NCI-H2081 (cell line): ENCODE measurements around the gene JARID2.

Experiments
- DNase-seq, 2 experiments: peaks; one replicate each; lab custom pipeline; 2025; lab: John Stamatoyannopoulos, UW

Gene JARID2

GRCh38 chr6:15509335-15509933, 263.6 kb downstream of the JARID2 start:
- no peak for DNase-seq

GRCh38 chr6:15510121-15510520, 264.3 kb downstream of the JARID2 start:
- no peak for DNase-seq

GRCh38 chr6:15510536-15511247, 264.8 kb downstream of the JARID2 start:
- no peak for DNase-seq

DNA sequence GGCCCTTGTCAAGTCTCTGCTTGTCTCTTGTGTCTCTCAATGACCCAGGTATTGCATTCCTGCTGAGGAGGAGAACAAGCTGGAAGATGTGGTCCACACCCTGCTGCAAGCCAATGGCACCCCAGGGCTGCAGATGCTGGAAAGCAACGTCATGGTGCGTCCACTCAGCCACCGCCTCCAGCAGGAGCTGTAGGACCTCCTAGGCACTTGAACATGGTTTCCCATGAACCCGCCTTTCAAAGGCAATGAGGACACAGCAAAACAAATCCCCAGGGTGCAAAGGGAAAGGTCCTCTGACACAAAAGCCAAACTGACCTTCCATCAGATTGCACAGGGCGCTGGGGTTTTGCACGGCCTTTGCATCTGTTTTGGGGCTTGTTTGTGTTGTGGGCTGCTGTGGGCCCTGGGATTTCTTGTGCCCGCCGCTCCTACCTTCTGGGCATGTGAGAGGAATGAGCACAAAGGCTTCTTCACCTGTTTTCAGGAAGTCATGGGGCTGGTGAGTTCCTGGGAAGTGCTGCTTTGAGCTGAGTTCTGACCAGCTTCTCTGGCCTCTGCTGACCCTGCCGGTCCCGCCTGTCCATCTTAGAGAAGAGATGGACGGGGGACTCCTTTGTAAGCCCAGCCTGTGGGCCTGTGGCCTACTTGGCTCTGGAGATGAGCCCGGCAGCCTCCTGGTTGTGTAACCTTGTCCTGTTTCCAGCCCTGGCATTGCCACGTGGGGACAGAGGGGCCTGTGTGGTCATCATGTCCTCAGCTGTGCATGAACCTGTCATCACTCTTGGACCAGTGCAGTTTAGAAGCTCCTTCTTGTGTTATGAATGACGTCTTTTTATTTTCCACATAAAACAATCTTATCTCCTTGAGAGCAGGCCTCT, 265.6 kb downstream of the JARID2 start:
- DNase-seq: no peak

- no peak for DNase-seq
Observed at GRCh38 chr6:15512126-15512525, 266.3 kb downstream of the JARID2 start.

GRCh38 chr6:15512721-15513120, 266.9 kb downstream of the JARID2 start:
- DNase-seq: no peak

DNA sequence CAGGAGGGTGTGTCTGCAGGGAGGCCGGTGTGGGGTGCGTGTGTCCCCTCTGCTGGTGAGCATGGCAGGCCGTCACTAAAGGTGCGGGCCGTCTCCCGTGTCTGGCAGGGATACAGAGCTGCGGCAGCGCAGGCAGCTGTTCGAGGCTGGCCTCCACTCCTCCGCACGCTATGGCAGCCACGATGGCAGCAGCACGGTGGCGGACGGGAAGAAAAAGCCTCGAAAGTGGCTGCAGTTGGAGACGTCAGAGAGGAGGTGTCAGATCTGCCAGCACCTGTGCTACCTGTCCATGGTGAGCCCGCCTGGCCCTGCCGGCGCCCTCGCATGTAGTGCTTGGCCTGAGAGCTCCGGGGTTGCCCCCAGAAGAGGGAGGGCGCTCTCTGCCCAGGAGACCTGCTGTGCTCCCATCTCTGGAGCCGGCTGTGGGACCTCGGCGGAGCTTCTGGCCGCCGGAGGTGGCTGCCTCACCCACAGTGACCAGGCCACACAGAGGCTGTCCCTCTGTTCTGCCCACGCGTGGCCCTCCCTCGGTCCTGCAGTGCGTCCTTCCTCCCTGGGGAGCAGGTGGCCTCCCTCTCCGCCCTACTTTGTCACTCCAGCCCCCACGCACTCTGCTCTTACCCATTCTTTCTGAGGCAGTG, 267.4 kb downstream of the JARID2 start:
- no peak for DNase-seq

DNA sequence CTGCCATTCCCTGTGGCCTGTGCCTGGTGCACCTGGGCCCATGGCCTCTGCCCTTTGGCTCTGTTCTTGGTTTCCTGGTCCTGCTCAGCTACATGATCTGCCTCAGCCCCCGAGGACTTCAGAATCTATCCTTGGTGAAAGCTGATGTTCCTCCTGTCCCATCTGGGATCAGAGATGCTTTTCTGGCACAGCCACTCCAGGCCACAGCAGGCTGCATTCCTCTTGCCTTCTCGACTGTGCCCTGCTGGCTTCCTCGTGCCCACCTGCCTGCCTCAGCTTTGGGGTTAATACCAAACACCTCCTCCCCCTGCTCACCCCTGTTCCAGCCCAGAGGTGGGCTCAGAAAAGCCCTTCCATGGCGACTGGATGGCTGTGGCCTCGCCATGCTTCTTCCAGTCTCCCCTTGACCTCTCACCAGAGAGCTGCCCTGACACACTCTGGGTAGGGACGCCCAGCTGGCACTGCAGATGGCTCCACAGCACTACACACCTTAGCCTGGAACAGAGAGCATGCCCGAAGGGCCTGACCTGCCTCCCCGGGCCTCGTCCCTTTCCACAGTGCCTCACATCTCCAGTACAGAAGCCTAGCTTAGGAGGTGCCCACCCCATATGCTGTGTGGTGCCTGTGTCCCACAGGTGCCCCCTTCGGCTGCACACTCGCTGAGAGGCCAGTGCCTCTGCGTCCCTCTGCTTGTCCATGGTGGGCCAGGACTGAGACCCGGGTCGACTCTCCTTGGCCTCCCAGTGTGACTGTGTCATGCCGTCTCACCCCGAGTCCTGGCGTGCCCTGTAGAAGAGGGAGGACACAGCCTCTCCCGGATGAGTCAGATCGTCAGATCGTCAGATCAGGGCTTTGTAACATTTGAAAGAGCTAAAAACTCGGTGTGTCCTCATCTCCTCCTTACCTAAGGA, 268.2 kb downstream of the JARID2 start:
- no peak for DNase-seq

DNA sequence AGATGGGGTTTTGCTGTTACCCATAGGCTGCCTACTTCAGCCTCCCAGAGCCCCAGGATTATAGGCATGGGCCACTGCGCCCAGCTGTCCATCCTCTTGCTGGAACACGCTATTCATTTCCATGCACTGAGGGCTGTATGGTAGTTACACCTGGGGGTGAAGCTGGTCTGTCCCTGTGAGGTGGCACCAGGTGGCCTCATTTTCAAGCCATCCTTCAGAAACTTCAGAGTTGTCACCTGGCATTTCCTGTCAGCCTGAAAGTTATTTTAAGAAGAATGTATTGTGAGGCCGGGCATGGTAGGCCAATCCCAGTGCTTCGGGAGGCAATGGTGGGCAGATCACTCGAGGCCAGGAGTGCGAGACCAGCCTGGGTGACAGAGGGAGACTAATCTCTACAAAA, 269.4 kb downstream of the JARID2 start:
- no peak for DNase-seq

DNA sequence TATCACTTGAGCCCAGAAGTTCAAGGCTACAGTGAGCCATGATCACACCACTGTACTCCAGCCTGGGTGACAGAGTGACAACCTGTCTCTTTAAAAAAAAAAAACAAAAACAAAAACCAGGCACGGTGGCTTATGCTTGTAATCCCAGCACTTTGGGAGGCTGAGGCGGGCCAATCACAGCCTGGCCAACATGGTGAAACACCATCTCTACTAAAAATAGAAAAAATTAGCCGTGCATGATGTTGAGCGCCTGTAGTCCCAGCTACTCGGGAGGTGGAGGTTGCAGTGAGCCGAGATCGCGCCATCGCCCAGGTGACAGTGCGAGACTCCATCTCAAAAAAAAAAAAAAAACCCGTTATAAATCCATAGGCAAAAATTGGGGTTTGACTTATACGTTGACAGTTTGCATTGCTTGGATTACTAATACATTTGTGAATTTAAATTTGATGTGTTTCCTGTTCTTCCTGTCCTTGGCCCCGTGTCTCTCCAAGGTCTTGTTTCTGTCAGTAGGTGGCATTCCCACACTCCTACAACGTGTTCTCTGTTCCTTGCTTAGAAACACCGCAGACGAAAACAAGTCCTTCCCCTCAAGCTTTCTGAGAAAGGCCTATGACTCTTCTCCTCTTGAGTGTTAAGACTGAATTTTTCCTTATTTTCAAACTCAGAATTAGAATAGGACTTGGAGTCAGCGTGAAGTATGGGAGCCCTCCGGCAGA, 269.9 kb downstream of the JARID2 start:
- no peak for DNase-seq

DNA sequence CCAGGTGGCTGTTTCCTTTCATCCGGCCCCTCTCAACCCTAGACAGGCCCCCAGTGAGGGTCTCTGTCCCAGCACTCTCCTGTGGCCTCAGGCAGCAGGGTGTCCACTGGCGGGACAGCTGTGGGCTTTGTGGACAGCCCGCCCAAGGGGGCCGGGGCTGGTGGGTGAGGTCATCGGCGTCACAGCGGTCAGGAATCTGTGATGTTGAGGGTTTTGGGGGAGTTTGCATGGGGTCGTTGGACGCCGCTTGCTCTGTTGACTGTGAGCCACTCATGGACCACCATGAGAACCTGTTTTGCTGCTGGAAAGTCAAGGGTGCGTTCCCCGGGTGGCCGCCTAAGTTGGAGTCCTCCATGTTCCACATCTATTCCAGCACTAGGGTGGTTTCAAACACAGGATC, 270.5 kb downstream of the JARID2 start:
- no peak for DNase-seq

DNA sequence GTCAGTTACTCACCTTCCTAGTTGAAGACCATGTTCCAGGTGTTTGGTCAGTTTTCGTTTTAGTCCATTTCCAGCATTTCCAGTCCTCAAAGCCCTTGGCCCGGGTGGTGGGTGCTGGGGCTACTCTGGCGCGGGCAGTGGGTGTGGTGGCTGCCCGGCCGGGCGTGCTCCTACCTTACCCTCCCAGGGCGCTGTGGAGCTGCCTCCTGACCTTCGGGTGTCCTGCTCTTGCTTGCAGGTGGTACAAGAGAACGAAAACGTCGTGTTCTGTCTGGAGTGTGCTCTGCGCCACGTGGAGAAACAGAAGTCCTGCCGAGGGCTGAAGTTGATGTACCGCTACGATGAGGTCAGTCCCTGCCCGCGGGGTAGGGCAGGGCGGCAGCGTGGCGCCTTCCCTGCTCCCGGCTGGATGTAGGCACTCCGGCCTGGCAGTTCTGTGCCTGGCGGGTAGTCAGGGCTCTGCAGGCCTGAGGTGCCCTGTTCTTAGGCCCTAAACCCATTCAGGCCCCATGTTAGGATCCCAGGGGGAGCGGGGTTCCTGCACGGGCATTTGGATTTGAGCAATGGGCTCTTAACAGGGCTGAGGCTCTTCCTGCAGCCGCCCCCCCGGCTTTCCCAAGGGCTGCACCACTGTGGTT, 271.2 kb downstream of the JARID2 start:
- no peak for DNase-seq

GRCh38 chr6:15517600-15517999, 271.7 kb downstream of the JARID2 start:
- no peak for DNase-seq

DNA sequence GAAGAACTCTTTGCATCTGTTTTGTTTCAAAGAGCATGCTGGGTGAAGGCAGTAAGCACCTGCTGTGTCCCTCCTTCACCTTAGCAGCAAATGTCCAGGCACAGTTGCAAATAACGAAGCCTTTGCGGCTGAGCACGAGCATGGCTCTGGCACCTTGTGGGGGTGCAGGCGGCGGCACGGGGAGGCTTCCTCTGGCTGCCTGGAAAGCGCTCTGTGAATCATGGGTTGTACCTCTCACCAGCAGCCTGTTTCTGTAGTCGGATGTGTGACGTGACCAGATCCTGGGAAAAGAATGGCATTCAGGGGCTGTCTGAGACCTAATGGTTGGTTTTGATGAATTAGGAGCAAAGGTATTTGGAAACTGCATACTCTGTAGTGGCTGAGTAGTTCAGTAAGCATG, 272.2 kb downstream of the JARID2 start:
- DNase-seq: no peak

- no peak for DNase-seq
Observed at GRCh38 chr6:15518878-15519277, 273.0 kb downstream of the JARID2 start.

GRCh38 chr6:15519681-15520080, 273.8 kb downstream of the JARID2 start:
- DNase-seq: no peak

DNA sequence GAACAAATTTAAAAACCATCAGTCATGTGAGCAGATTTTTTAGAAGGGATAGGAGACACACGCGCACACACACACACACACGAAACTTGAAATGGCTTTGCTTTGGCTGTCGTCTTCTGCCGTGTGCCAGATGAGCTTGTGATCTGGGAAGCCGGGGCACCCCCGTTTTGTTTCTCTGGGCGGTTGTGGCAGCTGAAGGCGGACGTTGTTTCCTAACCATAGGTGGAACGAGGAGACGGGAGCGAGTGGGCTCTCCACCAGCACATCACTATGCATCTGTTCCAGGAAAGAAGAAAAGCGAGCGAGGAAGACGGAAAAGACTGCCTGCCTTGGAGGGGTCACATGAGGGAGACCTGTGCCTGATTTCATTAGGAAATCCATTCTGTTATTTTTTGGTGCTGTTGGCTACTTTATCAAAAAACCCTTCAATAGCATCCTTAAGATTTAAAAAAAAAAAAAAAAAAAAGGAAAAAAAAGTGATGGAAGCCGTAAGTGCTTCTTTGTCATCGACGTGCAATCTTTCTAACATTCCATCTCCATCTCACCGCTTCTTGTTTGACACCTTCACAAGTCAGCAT, 274.8 kb downstream of the JARID2 start:
- no peak for DNase-seq

- no peak for DNase-seq
Observed at GRCh38 chr6:15521582-15521981, 275.7 kb downstream of the JARID2 start.

DNA sequence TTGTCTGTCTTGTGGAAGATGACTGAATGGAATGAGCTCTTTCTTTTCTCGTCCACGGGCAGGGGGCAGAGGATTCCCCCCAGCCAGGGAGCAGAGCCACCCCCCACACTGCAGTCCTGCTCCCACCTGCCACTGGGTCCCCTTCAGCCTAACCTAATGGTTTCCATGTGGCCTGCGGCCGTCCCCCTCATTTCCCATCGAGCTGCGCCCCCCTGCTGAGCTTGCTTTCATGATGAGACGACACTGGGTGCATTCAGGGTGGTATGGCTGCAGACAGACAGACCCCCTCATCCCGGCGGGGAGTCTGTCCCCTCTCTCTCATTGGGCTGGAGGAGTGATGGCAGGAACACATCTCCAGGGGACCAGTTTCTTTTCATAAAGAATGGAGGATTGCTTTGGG, 276.2 kb downstream of the JARID2 start:
- DNase-seq: no peak

GRCh38 chr6:15522427-15522826, 276.6 kb downstream of the JARID2 start:
- no peak for DNase-seq
